B cell (primary cell): ENCODE data around the gene BRSK2. TPM values are rescaled to one million over a fixed set of nuclear protein-coding genes. Genes with fewer than 3 reads are reported as not detected.

Experiments used
- ATAC-seq: fragments of 200-7000 bp; cut with Tn5 transposase; one replicate; pipeline ENCODE4 v1.10.0; 2021; ENCODE audit warnings: low read depth, mild to moderate bottlenecking, moderate number of reproducible peaks, moderate library complexity
- CTCF ChIA-PET: fragments of 350-600 bp; sonication (Branson Sonifier 250); formaldehyde crosslinking; loops from one replicate; lab custom pipeline; 2021; ENCODE audit warnings: antibody characterized with exemption, inconsistent platforms; lab: Charles Lee
- POLR2A ChIA-PET: fragments of 350-600 bp; sonication (Branson Sonifier 250); formaldehyde crosslinking; loops from one replicate; lab custom pipeline; 2021; ENCODE audit warnings: antibody characterized with exemption; lab: Charles Lee
- DNase-seq: peaks from one replicate; pipeline ENCODE4 v3.0.0; 2013
- H2AFZ ChIP-seq: 2 replicates; pipeline ENCODE4 v1.6.1; 2012; ENCODE audit warnings: mild to moderate bottlenecking, low read depth, low read length; ENCODE audit not compliant: insufficient read depth, poor library complexity, severe bottlenecking
- H3K27ac ChIP-seq, 2 donors: 1 replicate in 1 of 2; 2 replicates in 1 of 2; pipeline ENCODE4 v1.5.1; 2012 to 2013; ENCODE audit warnings: low read length in 2 of 2, mild to moderate bottlenecking in 2 of 2, moderate library complexity in 1 of 2
- H3K27me3 ChIP-seq, 4 experiments: fragments of 200-600 bp in 1 of 4; sonication (generic) in 1 of 4; replicated peaks in 1 of 4; 1 replicate in 2 of 4; 2 replicates in 2 of 4; pipeline versions ENCODE4 v1.6.1 to v1.7.0; 2013 to 2016; ENCODE audit warnings: low read length in 3 of 4, mild to moderate bottlenecking in 2 of 4, mixed read lengths in 1 of 4, moderate library complexity in 1 of 4; ENCODE audit not compliant: insufficient read depth in 4 of 4, control insufficient read depth in 3 of 4; ENCODE audit errors: control extremely low read depth in 1 of 4
- H3K36me3 ChIP-seq, 2 experiments: replicated peaks in 1 of 2; 1 replicate in 1 of 2; 2 replicates in 1 of 2; pipeline versions ENCODE4 v1.6.1 to v1.7.1; 2013; ENCODE audit warnings: low read length in 1 of 2; ENCODE audit not compliant: insufficient read depth in 2 of 2, control insufficient read depth in 1 of 2; ENCODE audit errors: control extremely low read depth in 1 of 2, extremely low read depth in 1 of 2
- H3K4me1 ChIP-seq, 2 donors: fragments of 200-600 bp in 1 of 2; sonication (generic) in 1 of 2; 1 replicate in 1 of 2; 2 replicates in 1 of 2; pipeline versions ENCODE4 v1.5.1 to v1.6.1; 2013 to 2017; ENCODE audit warnings: low read length in 2 of 2; ENCODE audit not compliant: control insufficient read depth in 2 of 2, insufficient read depth in 2 of 2
- H3K4me2 ChIP-seq: replicated peaks from 2 replicates; pipeline ENCODE3; 2012; ENCODE audit warnings: mild to moderate bottlenecking, low read depth, low read length; ENCODE audit not compliant: poor library complexity, severe bottlenecking
- H3K4me3 ChIP-seq, 5 experiments: fragments of 200-600 bp in 1 of 5; sonication (generic) in 1 of 5; 1 replicate in 3 of 5; 2 replicates in 2 of 5; pipeline versions ENCODE4 v1.5.1 to v1.7.0; 2011 to 2016; ENCODE audit warnings: low read length in 4 of 5, mild to moderate bottlenecking in 4 of 5, low read depth in 2 of 5, control low read depth in 1 of 5, moderate library complexity in 1 of 5; ENCODE audit not compliant: insufficient read depth in 1 of 5; ENCODE audit errors: control extremely low read depth in 1 of 5, extremely low read depth in 1 of 5
- H3K79me2 ChIP-seq: fragments of 200-600 bp; sonication (generic); one replicate; pipeline ENCODE4 v1.6.0; 2016; ENCODE audit warnings: low read length; ENCODE audit not compliant: control insufficient read depth, insufficient read depth
- H3K9ac ChIP-seq: fragments of 200-600 bp; sonication (generic); 2 replicates; pipeline ENCODE4 v1.6.1; 2017; ENCODE audit warnings: mild to moderate bottlenecking, low read length, moderate library complexity
- H3K9me3 ChIP-seq, 3 donors: one replicate each; pipeline versions ENCODE4 v1.6.1 to v1.7.1; 2013; ENCODE audit warnings: low read length in 2 of 3; ENCODE audit not compliant: control insufficient read depth in 2 of 3, insufficient read depth in 1 of 3; ENCODE audit errors: control extremely low read depth in 1 of 3
- H4K20me1 ChIP-seq: 2 replicates; pipeline ENCODE4 v1.6.0; 2012; ENCODE audit warnings: mild to moderate bottlenecking, low read length; ENCODE audit not compliant: insufficient read depth, control insufficient read depth, poor library complexity, severe bottlenecking
- H3K27ac Mint-ChIP-seq: one replicate; pipeline ENCODE4 v1.8.0; 2021; ENCODE audit warnings: mixed read lengths
- H3K27me3 Mint-ChIP-seq: one replicate; pipeline ENCODE4 v1.8.0; 2021; ENCODE audit warnings: mixed read lengths
- H3K4me1 Mint-ChIP-seq: one replicate; pipeline ENCODE4 v1.8.0; 2021; ENCODE audit warnings: mixed read lengths
- H3K4me3 Mint-ChIP-seq: one replicate; pipeline ENCODE4 v1.8.0; 2021; ENCODE audit warnings: mixed read lengths
- H3K9me3 Mint-ChIP-seq: one replicate; pipeline ENCODE4 v1.8.0; 2022; ENCODE audit warnings: mixed read lengths; ENCODE audit not compliant: insufficient read depth
- CTCF ChIP-seq: fragments of 200-600 bp; IDR thresholded peaks from one replicate; pipeline ENCODE4 v1.8.0; 2022; ENCODE audit warnings: antibody characterized with exemption, mild to moderate bottlenecking
- EZH2 ChIP-seq: IDR thresholded peaks from 2 replicates; pipeline ENCODE4 v1.6.1; 2012; ENCODE audit warnings: borderline replicate concordance, low read depth, mild to moderate bottlenecking, moderate library complexity, low read length; ENCODE audit not compliant: insufficient read depth, poor library complexity, severe bottlenecking
- WGBS: methylation state at CpG from one replicate; pipeline ENCODE4 v1.1.5; 2013; ENCODE audit warnings: missing lambda C conversion rate; ENCODE audit not compliant: insufficient coverage; 5-methylcytosine and 5-hydroxymethylcytosine counted together
- intact Hi-C: fragments of 100-400 bp; cut with micrococcal nuclease; formaldehyde crosslinking; loops from one replicate; pipeline ENCODE4 v1.10.0; 2022
- polyA plus RNA-seq: library from polyadenylated mRNA; depleted of rRNA; stranded (reverse); fragments of >200 nt; gene quantifications from 2 replicates; pipeline ENCODE4 v1.2.3, GENCODE V29; 2012
- total RNA-seq, 2 donors: library from RNA; stranded (reverse); fragments of 120-200 nt in 1 of 2; gene quantifications; 1 replicate in 1 of 2; 2 replicates in 1 of 2; pipeline versions ENCODE4 v1.2.3 to v1.2.4, GENCODE V29; 2013 to 2022

Gene BRSK2
- total and polyA plus RNA-seq, 2 donors (not counting 1 experiment from before 2014, with no cell fraction given) = 0.51 to 0.79 TPM

GRCh38 chr11:1375161-1375954 is 14.4 kb upstream of the BRSK2 start:
- no peaks in the 10 kb centered on the region for H3K27me3 Mint-ChIP-seq
- ChIA-PET POLR2A (no interaction called here), CTCF (no interaction called here)
- Histone ChIP-seq H2AFZ (no peak overlapping the region), H3K27me3 (no peaks in the 10 kb centered on the region), H3K27ac (no peak overlapping the region), H3K9ac (no peak overlapping the region), H3K79me2 (no peaks in the 10 kb centered on the region), H3K9me3 (no peaks in the 10 kb centered on the region), H3K4me3 (no peak overlapping the region), H3K36me3 (no peaks in the 10 kb centered on the region), H4K20me1 (no peaks in the 10 kb centered on the region), H3K4me2 (no peak overlapping the region), H3K4me1 (no peaks in the 10 kb centered on the region)
- intact Hi-C loops = no loop called here
- TF ChIP-seq CTCF (no peak), EZH2 (no peak)
- H3K9me3 Mint-ChIP-seq = peaks cover 2% of the 10 kb centered on the region
- H3K27ac Mint-ChIP-seq = no peak overlapping the region
- ATAC-seq (no peak), DNase-seq (no peak)
- 94% methylated on average over 22 of the region's 25 CpGs for WGBS
- no peak overlapping the region for H3K4me3 Mint-ChIP-seq
- H3K4me1 Mint-ChIP-seq = no peaks in the 10 kb centered on the region

GRCh38 chr11:1375955-1376258 is 13.8 kb upstream of the BRSK2 start:
- H3K4me3 ChIP-seq = no peak overlapping the region
- no peak overlapping the region for H2AFZ ChIP-seq
- peaks cover 0 to 2% (median 0%) of the 10 kb centered on the region in 3 donors for H3K9me3 ChIP-seq
- DNase-seq = no peak
- H3K9ac ChIP-seq = no peak overlapping the region
- no peaks in the 10 kb centered on the region for H3K36me3 ChIP-seq
- 91% methylated on average over 17 of the region's 17 CpGs for WGBS
- Mint-ChIP-seq H3K4me3 (no peak overlapping the region), H3K9me3 (peaks cover 4% of the 10 kb centered on the region), H3K27ac (no peak overlapping the region), H3K4me1 (no peaks in the 10 kb centered on the region), H3K27me3 (no peaks in the 10 kb centered on the region)
- intact Hi-C loops = no loop called here
- no peak for ATAC-seq
- CTCF ChIA-PET = no interaction called here
- no peaks in the 10 kb centered on the region for H3K4me1 ChIP-seq
- H3K79me2 ChIP-seq = no peaks in the 10 kb centered on the region
- H3K27ac ChIP-seq = no peak overlapping the region
- H4K20me1 ChIP-seq = no peaks in the 10 kb centered on the region
- no peak for TF ChIP-seq EZH2
- TF ChIP-seq CTCF = no peak
- H3K27me3 ChIP-seq = no peaks in the 10 kb centered on the region
- POLR2A ChIA-PET = no interaction called here
- no peak overlapping the region for H3K4me2 ChIP-seq
